GM18505 (cell line): Measurements from ENCODE around the gene PUSL1.

Experiments
- ATAC-seq: cut with Tn5 transposase; IDR thresholded peaks from one replicate; pipeline ENCODE4 v1.9.1; 2021; ENCODE audit not compliant: unreplicated experiment
- POLR2A ChIP-seq: IDR thresholded peaks from 4 replicates; pipeline ENCODE4 v1.6.1; 2011; ENCODE audit warnings: borderline replicate concordance; ENCODE audit not compliant: insufficient read depth, insufficient read length; ENCODE audit errors: extremely low read depth

PUSL1 gene

DNA sequence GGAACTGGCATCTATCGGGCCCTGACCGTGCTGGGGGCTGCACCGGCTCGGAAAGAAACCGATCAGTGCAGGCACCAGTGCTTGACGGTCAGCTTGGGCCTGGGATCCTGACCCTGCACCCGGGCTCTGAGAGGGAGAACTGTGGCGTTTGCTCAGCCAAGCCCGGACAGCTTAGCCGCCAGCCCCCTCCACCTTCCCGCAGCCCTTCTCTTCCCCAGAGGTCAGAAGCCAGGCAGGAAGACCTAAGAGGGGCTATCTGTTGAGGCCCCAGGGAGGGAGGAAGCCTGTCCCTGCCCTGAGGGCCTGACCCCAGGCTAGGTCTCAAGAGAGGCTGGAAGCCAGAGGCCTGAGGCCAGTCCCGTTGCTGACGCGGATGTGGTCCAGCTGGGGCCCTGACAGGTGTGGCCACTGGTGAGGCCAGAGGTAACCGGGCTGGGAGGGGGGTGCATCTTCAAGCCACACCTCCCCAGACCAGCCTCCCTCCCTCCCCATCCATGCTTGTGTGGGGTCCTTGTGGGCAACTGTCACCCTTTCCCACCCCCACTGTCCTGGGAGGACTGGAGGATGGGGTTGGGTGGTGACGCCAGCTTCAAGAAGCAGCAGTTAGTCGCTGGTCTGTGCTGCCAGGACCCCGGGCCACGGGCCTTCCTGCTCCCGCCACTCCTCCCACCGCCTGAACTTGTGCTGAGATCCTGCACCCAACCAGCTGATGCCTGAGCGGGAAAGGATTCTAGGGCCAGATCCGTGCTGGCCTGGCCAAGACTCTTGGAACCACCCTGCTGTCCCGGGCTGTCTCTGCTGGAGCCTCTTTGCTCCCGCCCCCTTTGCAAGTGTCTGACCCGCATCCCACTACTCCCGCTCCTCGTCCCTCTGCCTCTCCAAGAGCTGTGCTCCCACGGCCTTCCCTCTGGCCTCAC, 43.4 kb downstream of the PUSL1 start:
- TF ChIP-seq POLR2A, result no peak
- ATAC-seq, result no peak

DNA sequence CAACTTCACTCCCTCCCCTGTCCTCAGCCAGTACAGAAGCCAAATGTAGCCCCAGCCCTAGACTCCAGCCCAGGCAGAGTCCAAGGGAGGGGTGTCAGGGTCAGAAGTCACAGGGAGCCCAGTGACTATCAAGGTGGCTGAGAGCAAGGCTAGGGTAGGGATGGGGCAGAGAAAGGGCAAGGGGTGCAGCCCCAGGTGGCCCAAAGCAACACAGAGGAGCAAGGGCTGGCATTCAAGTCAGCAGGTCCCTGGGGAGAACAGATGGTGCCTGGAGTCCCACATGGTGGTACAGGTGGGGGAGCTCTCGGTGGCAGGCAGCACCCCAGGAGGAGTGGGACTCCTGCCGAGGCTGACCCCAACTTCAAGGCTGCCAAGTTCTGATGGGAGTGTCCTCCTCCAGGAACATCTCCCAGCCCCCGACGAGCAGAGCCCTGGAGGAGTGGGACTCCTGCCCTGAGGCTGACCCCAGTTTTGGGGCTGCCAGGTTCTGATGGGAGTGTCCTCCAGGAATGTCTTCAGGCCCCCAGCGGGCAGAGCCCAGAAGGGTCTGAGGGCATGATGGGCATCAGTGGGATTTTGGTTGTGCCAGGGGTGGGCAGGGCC, 44.5 kb downstream of the PUSL1 start:
- TF ChIP-seq POLR2A, result no peak
- ATAC-seq, result no peak

- TF ChIP-seq POLR2A, result no peak
- no peak for ATAC-seq
Observed at GRCh38 chr1:1353389-1354151, 45.2 kb downstream of the PUSL1 start.

DNA sequence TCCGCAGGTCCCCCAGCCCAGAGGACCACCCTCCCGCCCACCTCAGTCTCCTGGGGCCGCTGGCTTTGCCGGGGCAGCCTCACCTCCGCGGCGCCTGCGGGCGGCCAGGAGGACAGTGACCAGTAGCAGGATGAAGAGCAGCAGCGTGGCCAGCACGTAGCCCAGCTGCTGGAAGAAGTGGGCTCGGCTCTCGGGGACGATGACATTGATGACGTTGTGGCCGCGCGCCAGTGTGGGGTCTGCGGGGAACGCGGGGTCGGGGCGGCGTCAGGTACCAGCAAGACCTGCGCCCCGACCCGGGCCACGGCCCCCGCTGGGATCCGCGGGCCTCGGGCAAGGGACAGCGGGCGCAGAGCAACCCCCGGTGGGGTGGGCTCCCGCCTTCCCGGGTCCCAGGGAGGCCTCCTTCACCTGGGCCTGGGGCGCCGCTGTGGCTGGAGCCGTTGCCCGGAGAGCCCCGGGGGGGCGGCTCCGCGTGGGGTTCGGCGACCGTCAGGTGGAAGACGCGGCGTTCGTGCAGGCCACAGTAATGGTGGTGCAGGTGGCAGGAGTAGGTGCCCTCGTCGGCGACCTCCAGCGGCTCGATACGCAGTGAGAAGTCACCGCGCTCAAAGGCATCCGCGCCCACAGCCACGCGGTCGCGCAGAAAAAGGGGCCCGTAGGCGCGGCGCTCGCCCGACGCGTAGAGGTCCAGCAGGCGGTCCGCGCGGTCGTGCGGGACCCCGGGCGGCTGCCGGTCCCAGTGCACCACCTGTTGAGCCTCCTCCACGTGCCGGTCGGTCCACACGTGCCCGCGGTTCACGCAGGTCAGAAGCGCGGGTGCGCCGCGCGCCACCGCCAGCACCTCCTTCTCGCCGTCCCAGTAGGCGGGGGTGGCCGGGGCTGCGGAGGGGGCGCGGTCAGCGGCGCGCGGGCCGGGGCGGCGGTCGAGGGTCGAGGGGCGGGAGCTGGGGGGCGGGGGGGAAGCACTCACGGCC, 46.2 kb downstream of the PUSL1 start:
- no peak for ATAC-seq
- TF ChIP-seq POLR2A, result no peak

GRCh38 chr1:1355416-1355815, 47.0 kb downstream of the PUSL1 start:
- TF ChIP-seq POLR2A, result no peak
- no peak for ATAC-seq

DNA sequence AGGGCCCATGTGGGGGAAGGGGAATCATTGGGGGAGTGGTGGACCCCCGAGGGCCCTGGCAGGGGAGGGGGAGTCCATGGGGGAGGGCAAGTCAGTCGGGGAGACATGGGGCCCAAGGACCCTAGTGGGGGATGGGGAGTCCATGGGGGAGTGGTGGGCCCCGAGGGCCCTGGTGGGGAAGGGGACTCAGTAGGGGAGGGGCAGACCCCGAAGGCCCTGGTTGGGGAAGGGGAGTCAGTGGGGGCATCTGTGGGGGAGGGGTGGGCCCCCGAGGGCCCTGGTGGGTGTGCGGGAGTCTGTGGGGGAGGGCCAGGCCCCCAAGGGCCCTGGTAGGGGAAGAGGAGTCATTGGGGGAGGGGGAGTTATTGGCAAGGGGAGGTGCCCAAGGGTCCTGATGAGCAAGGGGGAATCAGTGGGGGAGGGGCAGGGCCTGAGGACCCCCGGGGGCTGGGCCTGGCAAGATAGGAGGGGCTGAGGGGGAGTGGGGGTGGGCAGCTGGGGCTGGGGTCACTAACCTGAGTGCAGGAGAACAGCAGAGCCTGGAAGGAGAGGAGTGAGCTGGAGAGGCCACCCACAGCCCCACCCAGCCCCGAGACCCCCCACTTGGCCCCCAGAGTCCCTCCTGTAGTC, 47.9 kb downstream of the PUSL1 start:
- no peak for ATAC-seq

GRCh38 chr1:1356796-1357401, 48.5 kb downstream of the PUSL1 start:
- no peak for TF ChIP-seq POLR2A
- ATAC-seq, result no peak

More for the DNA sequence above, 47.9 kb downstream of the PUSL1 start:
- no peak for TF ChIP-seq POLR2A

GRCh38 chr1:1357871-1358432, 49.6 kb downstream of the PUSL1 start:
- ATAC-seq, result no peak
- TF ChIP-seq POLR2A, result no peak

DNA sequence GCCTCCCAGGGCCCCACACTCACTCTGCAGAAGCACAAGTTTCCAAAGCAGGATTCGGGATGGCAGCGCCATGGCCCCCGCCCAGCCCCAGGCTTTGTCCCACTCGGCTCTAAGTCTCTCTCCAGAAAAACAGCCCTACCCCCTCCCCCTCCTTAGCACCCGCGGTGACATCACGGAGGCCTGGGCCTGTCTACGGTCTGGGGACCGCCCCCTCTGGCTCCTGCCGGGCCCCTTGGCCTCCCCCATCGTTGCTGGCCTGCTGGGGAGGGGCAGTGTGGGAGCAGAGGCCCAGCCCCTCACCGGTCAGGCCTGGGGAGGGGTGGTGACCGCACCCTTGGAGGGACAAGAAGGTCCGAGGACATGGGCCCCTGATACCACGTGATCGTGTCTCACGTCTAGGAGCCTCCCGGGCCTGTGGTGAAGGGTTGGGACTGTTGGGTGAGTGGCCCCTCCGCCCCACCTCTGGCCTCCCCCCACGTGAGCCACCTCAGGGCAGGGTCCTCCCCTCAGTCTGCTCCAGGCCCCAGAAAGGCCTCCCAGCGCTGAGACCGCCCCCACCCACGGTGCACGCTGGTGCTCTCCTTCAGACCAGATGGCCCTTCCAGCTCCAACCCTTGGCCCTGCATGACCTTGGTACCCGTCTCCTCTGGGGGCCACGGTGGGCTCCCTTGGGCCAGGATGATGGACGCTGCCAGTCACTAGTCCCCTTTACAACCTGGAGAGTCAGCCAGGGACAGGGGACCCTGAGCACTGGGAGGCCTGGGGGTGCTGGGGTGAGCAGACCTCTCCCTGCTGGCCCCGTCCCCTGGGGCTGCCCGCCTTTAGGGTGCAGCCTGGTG, 50.3 kb downstream of the PUSL1 start, which contains the start of gene MXRA8:
MXRA8 (minus strand) TSS at position 123 of the 839 bp plus-strand sequence; CDS start at position 72, 51 bp downstream.
- no peak for TF ChIP-seq POLR2A
- ATAC-seq, result no peak

- no peak for ATAC-seq
- no peak for TF ChIP-seq POLR2A
Observed at GRCh38 chr1:1359308-1359663, 50.9 kb downstream of the PUSL1 start.
